Endothelial cell of umbilical vein (primary cell): ENCODE data around the gene OR51F2. TPM values are rescaled to one million over a fixed set of nuclear protein-coding genes. Genes with fewer than 3 reads are reported as not detected.

ENCODE experiments used
- BruUV-seq: library from RNA; stranded (reverse); fragments of 400-500 nt; replicated peaks from 2 replicates; lab custom pipeline; 2021; lab: Mats Ljungman, UMichigan
- CTCF ChIA-PET: fragments of 300-600, 350-600 bp; sonication (Branson Sonifier 250); formaldehyde crosslinking; loops from one replicate; lab custom pipeline; 2021; ENCODE audit warnings: antibody characterized with exemption, inconsistent platforms; lab: Charles Lee
- POLR2A ChIA-PET: fragments of 300-600, 350-600 bp; sonication (Branson Sonifier 250); formaldehyde crosslinking; loops from one replicate; lab custom pipeline; 2021; ENCODE audit warnings: antibody characterized with exemption, inconsistent platforms; lab: Charles Lee
- DNase-seq: peaks from one replicate; pipeline ENCODE4 v3.0.0-alpha.2; 2011; ENCODE audit warnings: low read depth, low spot score
- FAIRE-seq: peaks from 2 replicates; lab custom pipeline; 2011; peaks lifted over from hg19 to GRCh38; lab: Jason Lieb, UNC
- H2AFZ ChIP-seq: 2 replicates; pipeline ENCODE4 v1.6.0; 2012; ENCODE audit warnings: low read depth, low read length, control low read depth, inconsistent platforms
- H3K27ac ChIP-seq: 2 replicates; pipeline ENCODE4 v1.5.1; 2011; ENCODE audit warnings: low read depth, mild to moderate bottlenecking, control low read depth, low read length, moderate library complexity; ENCODE audit not compliant: insufficient read depth
- H3K27me3 ChIP-seq, 2 experiments: 2 replicates each; pipeline versions ENCODE4 v1.6.0 to v1.6.1; 2011; ENCODE audit warnings: low read length in 2 of 2, mixed read lengths in 1 of 2; ENCODE audit not compliant: control insufficient read depth in 2 of 2, insufficient read depth in 2 of 2
- H3K36me3 ChIP-seq, 2 experiments: 2 replicates in 1 of 2; 3 replicates in 1 of 2; pipeline ENCODE4 v1.5.1; 2011; ENCODE audit warnings: low read length in 2 of 2, mild to moderate bottlenecking in 1 of 2, moderate library complexity in 1 of 2; ENCODE audit not compliant: control insufficient read depth in 2 of 2, insufficient read depth in 2 of 2; ENCODE audit errors: extremely low read depth in 1 of 2
- H3K4me1 ChIP-seq: 3 replicates; pipeline ENCODE4 v1.5.1; 2011; ENCODE audit warnings: mild to moderate bottlenecking, low read length; ENCODE audit not compliant: control insufficient read depth, insufficient read depth; ENCODE audit errors: extremely low read depth
- H3K4me2 ChIP-seq: 2 replicates; pipeline ENCODE4 v1.6.1; 2011; ENCODE audit warnings: low read length, control low read depth, mixed read lengths; ENCODE audit not compliant: insufficient read depth
- H3K4me3 ChIP-seq, 3 experiments: fragments of 200-600 bp in 1 of 3; sonication (generic), shearing (Covaris generic) in 1 of 3; replicated peaks in 1 of 3; 2 replicates each; pipeline ENCODE4 v1.5.1; 2011 to 2016; ENCODE audit warnings: control low read depth in 3 of 3, low read length in 3 of 3, mild to moderate bottlenecking in 2 of 3, inconsistent platforms in 1 of 3, low read depth in 1 of 3, moderate library complexity in 1 of 3; ENCODE audit not compliant: insufficient read depth in 1 of 3
- H3K79me2 ChIP-seq: 2 replicates; pipeline ENCODE4 v1.6.0; 2012; ENCODE audit warnings: low read length, inconsistent platforms; ENCODE audit not compliant: control insufficient read depth, insufficient read depth
- H3K9ac ChIP-seq: replicated peaks from 2 replicates; pipeline ENCODE3; 2011; ENCODE audit warnings: low read length, control low read depth; ENCODE audit not compliant: insufficient read depth; ENCODE audit errors: extremely low read depth
- H3K9me1 ChIP-seq: replicated peaks from 3 replicates; pipeline ENCODE4 v1.6.0; 2011; ENCODE audit warnings: mild to moderate bottlenecking, low read length; ENCODE audit not compliant: control insufficient read depth, insufficient read depth; ENCODE audit errors: extremely low read depth
- H3K9me3 ChIP-seq: replicated peaks from 2 replicates; pipeline ENCODE4 v1.5.1; 2012; ENCODE audit warnings: low read length, inconsistent platforms; ENCODE audit not compliant: control insufficient read depth, insufficient read depth
- H4K20me1 ChIP-seq: replicated peaks from 2 replicates; pipeline ENCODE3; 2011; ENCODE audit warnings: mild to moderate bottlenecking, low read length; ENCODE audit not compliant: control insufficient read depth, insufficient read depth; ENCODE audit errors: extremely low read depth
- EZH2 ChIP-seq: IDR thresholded peaks from 2 replicates; pipeline ENCODE4 v1.6.1; 2012; ENCODE audit warnings: borderline replicate concordance, low read depth, mild to moderate bottlenecking, moderate library complexity, low read length, inconsistent platforms; ENCODE audit not compliant: severe bottlenecking
- FOS ChIP-seq: IDR thresholded peaks from 2 replicates; pipeline ENCODE4 v1.6.1; 2011; ENCODE audit warnings: mild to moderate bottlenecking, low read length, moderate library complexity, borderline replicate concordance; ENCODE audit not compliant: insufficient read depth
- GATA2 ChIP-seq: IDR thresholded peaks from 2 replicates; pipeline ENCODE4 v1.7.0; 2011; ENCODE audit warnings: low read depth, mild to moderate bottlenecking, moderate library complexity, mixed read lengths, low read length; ENCODE audit not compliant: insufficient read length, insufficient read depth
- JUN ChIP-seq: IDR thresholded peaks from 2 replicates; pipeline ENCODE4 v1.6.1; 2011; ENCODE audit warnings: borderline replicate concordance, low read depth; ENCODE audit not compliant: insufficient read length, insufficient read depth
- MYC ChIP-seq: IDR thresholded peaks from one replicate; pipeline ENCODE4 v1.6.1; 2011; ENCODE audit warnings: mild to moderate bottlenecking, low read depth, low read length
- POLR2A ChIP-seq: IDR thresholded peaks from 2 replicates; pipeline ENCODE4 v1.6.1; 2012; ENCODE audit warnings: low read depth, mild to moderate bottlenecking, control low read depth, low read length
- POLR2AphosphoS5 ChIP-seq: IDR thresholded peaks from 2 replicates; pipeline ENCODE4 v1.6.1; 2012; ENCODE audit warnings: low read depth, mild to moderate bottlenecking, control low read depth, low read length, moderate library complexity; ENCODE audit not compliant: insufficient read depth
- dilution Hi-C: fragments of 300-500 bp; cut with MboI; formaldehyde crosslinking; loops from one replicate; pipeline ENCODE4 v1.15.0; 2019; ENCODE audit warnings: low sequenced_read_pairs; ENCODE audit not compliant: extremely low pct_ligation_motif_present
- intact Hi-C: fragments of 100-400 bp; cut with micrococcal nuclease; formaldehyde crosslinking; loops from one replicate; pipeline ENCODE4 v1.10.0; 2022
- polyA plus RNA-seq, 4 experiments: library from polyadenylated mRNA; depleted of rRNA in 3 of 4; stranded (reverse) in 3 of 4; unstranded in 1 of 4; fragments of >200 nt; gene quantifications; 2 replicates each; pipeline versions ENCODE4 v1.2.1 to v1.2.3, GENCODE V29; 2011 to 2012; ENCODE audit warnings: missing spikeins in 1 of 4
- total RNA-seq: library from RNA; stranded (reverse); gene quantifications from 2 replicates; pipeline ENCODE4 v1.2.3, GENCODE V29; 2021
- TF ChIP-seq, protein P1 (sequence below), 2 donors: IDR thresholded peaks; 1 replicate in 1 of 2; 2 replicates in 1 of 2; pipeline ENCODE4 v1.5.1; 2011; ENCODE audit warnings: low read length in 2 of 2, mild to moderate bottlenecking in 2 of 2, moderate library complexity in 2 of 2, control low read depth in 1 of 2, inconsistent platforms in 1 of 2, low read depth in 1 of 2; ENCODE audit not compliant: insufficient read depth in 1 of 2; ENCODE audit errors: extremely low read depth in 1 of 2
- TF ChIP-seq, protein P2 (sequence below): IDR thresholded peaks from 2 replicates; pipeline ENCODE4 v1.6.1; 2011; ENCODE audit not compliant: insufficient read depth, insufficient read length

The OR51F2 gene
- total and polyA plus RNA-seq, 2 donors (not counting 3 experiments of a cell fraction or from before 2014, with no cell fraction given) = not detected

DNA sequence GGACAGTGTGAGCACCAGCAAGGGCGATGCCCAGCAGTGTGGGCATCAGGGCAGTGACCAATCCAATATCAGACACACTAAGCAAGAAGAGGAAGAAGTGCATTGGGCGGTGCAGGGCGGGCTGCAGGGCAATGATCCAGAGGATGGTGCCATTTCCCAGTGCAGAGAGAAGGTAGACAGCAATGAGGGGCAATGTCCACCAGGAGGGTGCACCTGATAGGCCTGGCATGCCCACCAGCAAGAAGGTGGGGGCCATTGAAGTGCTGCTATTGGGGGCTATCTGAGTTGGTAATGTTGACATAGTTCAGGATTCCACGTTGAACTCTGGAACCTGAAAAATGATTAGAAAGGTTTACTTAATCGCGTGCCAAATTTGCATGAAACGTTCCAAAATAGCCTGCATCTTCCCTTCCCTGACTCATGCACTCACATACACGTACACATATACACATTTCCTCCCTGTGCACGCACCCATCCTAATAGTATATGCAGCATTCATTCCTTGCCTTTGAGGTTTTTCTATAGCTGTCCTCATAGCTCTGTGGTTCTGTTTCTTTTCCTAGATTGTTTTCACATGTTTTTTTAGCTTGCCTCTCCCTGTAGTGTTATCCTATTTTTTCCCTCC lies 27.9 kb downstream of the OR51F2 start, which contains the start of gene OR51S1:
TSS of gene OR51S1 (minus strand) at position 301 of the 625 bp plus-strand sequence. CDS start at position 301, 0 bp downstream.
- TF ChIP-seq, protein P1, sequence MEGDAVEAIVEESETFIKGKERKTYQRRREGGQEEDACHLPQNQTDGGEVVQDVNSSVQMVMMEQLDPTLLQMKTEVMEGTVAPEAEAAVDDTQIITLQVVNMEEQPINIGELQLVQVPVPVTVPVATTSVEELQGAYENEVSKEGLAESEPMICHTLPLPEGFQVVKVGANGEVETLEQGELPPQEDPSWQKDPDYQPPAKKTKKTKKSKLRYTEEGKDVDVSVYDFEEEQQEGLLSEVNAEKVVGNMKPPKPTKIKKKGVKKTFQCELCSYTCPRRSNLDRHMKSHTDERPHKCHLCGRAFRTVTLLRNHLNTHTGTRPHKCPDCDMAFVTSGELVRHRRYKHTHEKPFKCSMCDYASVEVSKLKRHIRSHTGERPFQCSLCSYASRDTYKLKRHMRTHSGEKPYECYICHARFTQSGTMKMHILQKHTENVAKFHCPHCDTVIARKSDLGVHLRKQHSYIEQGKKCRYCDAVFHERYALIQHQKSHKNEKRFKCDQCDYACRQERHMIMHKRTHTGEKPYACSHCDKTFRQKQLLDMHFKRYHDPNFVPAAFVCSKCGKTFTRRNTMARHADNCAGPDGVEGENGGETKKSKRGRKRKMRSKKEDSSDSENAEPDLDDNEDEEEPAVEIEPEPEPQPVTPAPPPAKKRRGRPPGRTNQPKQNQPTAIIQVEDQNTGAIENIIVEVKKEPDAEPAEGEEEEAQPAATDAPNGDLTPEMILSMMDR (IDR thresholded peaks at IDR 0.05; ENCODE audit: extremely low read depth in 1 of 2, insufficient read depth in 1 of 2, low read depth in 1 of 2, low read length in 2 of 2) = no peak
- TF ChIP-seq POLR2A (no peak), MYC (no peak), GATA2 (no peak), JUN (no peak), FOS (no peak), EZH2 (no peak), POLR2AphosphoS5 (no peak)
- TF ChIP-seq, protein P2, sequence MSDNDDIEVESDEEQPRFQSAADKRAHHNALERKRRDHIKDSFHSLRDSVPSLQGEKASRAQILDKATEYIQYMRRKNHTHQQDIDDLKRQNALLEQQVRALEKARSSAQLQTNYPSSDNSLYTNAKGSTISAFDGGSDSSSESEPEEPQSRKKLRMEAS = no peak
- Histone ChIP-seq H3K9me1 (no peaks in the 10 kb centered on the region), H3K4me2 (no peak within 1 kb of the TSS), H3K79me2 (no peaks in the 10 kb centered on the region), H2AFZ (no peak within 1 kb of the TSS), H3K4me1 (no peaks in the 10 kb centered on the region), H4K20me1 (no peaks in the 10 kb centered on the region), H3K9me3 (no peaks in the 10 kb centered on the region), H3K36me3 (no peaks in the 10 kb centered on the region), H3K9ac (no peak within 1 kb of the TSS), H3K27ac (no peak within 1 kb of the TSS), H3K4me3 (no peak within 1 kb of the TSS), H3K27me3 (no peaks in the 10 kb centered on the region)
- no TSS peak for BruUV-seq
- FAIRE-seq (no peak), DNase-seq (no peak)
- intact Hi-C loops (no loop called here), dilution Hi-C loops (no loop called here)
- CTCF ChIA-PET = no interaction called here
- POLR2A ChIA-PET = no interaction called here
